Panc1 (cell line): ENCODE data around the gene FBXO22. TPM values are rescaled to one million over a fixed set of nuclear protein-coding genes. Genes with fewer than 3 reads are reported as not detected.

ENCODE experiments used
- ATAC-seq: fragments of 200-7000 bp; cut with Tn5 transposase; 2 replicates; pipeline ENCODE4 v1.9.1; 2020; ENCODE audit warnings: mild to moderate bottlenecking, moderate library complexity
- BruUV-seq: library from RNA; stranded (reverse); fragments of 400-500 nt; replicated peaks from 2 replicates; lab custom pipeline; 2021; lab: Mats Ljungman, UMichigan
- CTCF ChIA-PET: fragments of 300-600 bp; sonication (Branson Sonifier 250); formaldehyde crosslinking; loops from one replicate; lab custom pipeline; 2022; ENCODE audit warnings: antibody characterized with exemption; lab: Charles Lee
- POLR2A ChIA-PET: fragments of 300-600 bp; sonication (Branson Sonifier 250); formaldehyde crosslinking; loops from one replicate; lab custom pipeline; 2022; ENCODE audit warnings: antibody characterized with exemption; lab: Charles Lee
- DNase-seq: peaks from one replicate; pipeline ENCODE4 v3.0.0-alpha.2; 2010; ENCODE audit warnings: low read depth, low spot score
- H3K27ac ChIP-seq: 2 replicates; pipeline ENCODE4 v1.5.1; 2011; ENCODE audit warnings: mild to moderate bottlenecking, low read length, inconsistent platforms
- H3K27me3 ChIP-seq: fragments of 200-500 bp; sonication (Bioruptor generic); 2 replicates; pipeline ENCODE4 v1.6.0; 2014; ENCODE audit warnings: low read length, inconsistent platforms; ENCODE audit not compliant: control insufficient read depth, insufficient read depth
- H3K36me3 ChIP-seq: fragments of 200-500 bp; sonication (Bioruptor generic); 2 replicates; pipeline ENCODE4 v1.5.1; 2014; ENCODE audit warnings: inconsistent platforms, mild to moderate bottlenecking, low read length, moderate library complexity; ENCODE audit not compliant: control insufficient read depth, insufficient read depth
- H3K4me1 ChIP-seq: 2 replicates; pipeline ENCODE4 v1.5.1; 2011; ENCODE audit warnings: inconsistent platforms, mild to moderate bottlenecking, low read length, moderate library complexity; ENCODE audit not compliant: control insufficient read depth, insufficient read depth
- H3K4me3 ChIP-seq, 2 experiments: 2 replicates each; pipeline ENCODE4 v1.5.1; 2011 to 2012; ENCODE audit warnings: low read depth in 2 of 2, low read length in 2 of 2, mild to moderate bottlenecking in 2 of 2, inconsistent platforms in 1 of 2, moderate library complexity in 1 of 2
- H3K9me3 ChIP-seq: fragments of 200-500 bp; sonication (Bioruptor generic); 2 replicates; pipeline ENCODE4 v1.5.1; 2014; ENCODE audit warnings: low read depth, mild to moderate bottlenecking, inconsistent platforms, low read length, moderate library complexity; ENCODE audit not compliant: control insufficient read depth, insufficient read depth
- POLR2AphosphoS5 ChIP-seq: IDR thresholded peaks from 2 replicates; pipeline ENCODE4 v1.6.1; 2012; ENCODE audit warnings: mild to moderate bottlenecking, low read depth, low read length, moderate library complexity
- SIN3A ChIP-seq: IDR thresholded peaks from 2 replicates; pipeline ENCODE4 v1.6.1; 2012; ENCODE audit warnings: low read depth, mild to moderate bottlenecking, low read length, moderate library complexity, borderline replicate concordance; ENCODE audit not compliant: insufficient read depth
- TCF7L2 ChIP-seq: IDR thresholded peaks from 2 replicates; pipeline ENCODE4 v1.6.1; 2011; ENCODE audit warnings: mild to moderate bottlenecking, low read depth, low read length, inconsistent platforms
- in situ Hi-C: cut with HindIII; loops from 2 replicates; pipeline ENCODE4 v1.10.0; 2016; ENCODE audit warnings: low sequenced_read_pairs, low pct_unique_long_range_greater_than_20kb
- intact Hi-C: fragments of 100-400 bp; cut with micrococcal nuclease; formaldehyde crosslinking; loops from one replicate; pipeline ENCODE4 v1.10.0; 2022; ENCODE audit not compliant: unreplicated experiment
- total RNA-seq: library from RNA; stranded (reverse); gene quantifications from one replicate; pipeline ENCODE4 v1.2.1, GENCODE V29; 2021; ENCODE audit not compliant: unreplicated experiment
- TF ChIP-seq, protein P1 (sequence below), 2 experiments: IDR thresholded peaks; 2 replicates each; pipeline ENCODE4 v1.6.1; 2011 to 2012; ENCODE audit warnings: low read depth in 2 of 2, control low read depth in 1 of 2, low read length in 1 of 2, mild to moderate bottlenecking in 1 of 2, moderate library complexity in 1 of 2; ENCODE audit not compliant: insufficient read depth in 1 of 2
- TF ChIP-seq, protein P2 (sequence below): fragments of 450-650 bp; IDR thresholded peaks from 2 replicates; pipeline ENCODE4 v1.5.1; 2017; ENCODE audit warnings: mild to moderate bottlenecking

FBXO22 gene
- total RNA-seq, 1 experiment from 2014 or later, result 65.9 TPM

DNA sequence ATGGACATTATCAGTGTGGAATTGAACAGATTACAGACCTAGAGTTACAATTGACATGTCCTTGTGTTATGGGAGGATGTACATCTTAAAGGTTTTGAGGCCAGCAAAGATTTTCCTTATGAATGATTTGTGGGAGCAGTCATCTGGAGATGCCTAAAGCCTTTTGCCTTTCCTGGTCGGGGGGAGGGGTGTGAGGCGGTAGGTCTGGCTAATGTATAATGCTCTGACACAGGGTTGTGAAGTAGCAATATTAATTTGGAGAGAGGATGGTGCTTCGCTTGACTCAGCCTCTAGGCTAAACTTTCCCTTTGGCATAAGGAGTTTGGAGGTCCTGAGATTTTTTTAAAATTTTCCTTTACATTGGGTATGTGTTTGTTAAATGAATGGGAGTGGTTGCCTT, 23.3 kb downstream of the FBXO22 start:
- no peaks in the 10 kb centered on the region for H3K27me3 ChIP-seq
- intact Hi-C loops (loop anchor here (10.0 kb wide), 1 partner anchor 112 kb away; no protein-coding TSS in a partner anchor), in situ Hi-C loops (no loop called here)
- H3K36me3 ChIP-seq, result peaks cover 22% of the 10 kb centered on the region
- H3K9me3 ChIP-seq, result no peaks in the 10 kb centered on the region
- DNase-seq (no peak), ATAC-seq (no peak)
- POLR2A ChIA-PET, result interaction anchor here (0.6 kb wide), 1 partner anchor 37 kb away, joined by 5 read pairs; no protein-coding TSS in a partner anchor
- TF ChIP-seq, protein P1, sequence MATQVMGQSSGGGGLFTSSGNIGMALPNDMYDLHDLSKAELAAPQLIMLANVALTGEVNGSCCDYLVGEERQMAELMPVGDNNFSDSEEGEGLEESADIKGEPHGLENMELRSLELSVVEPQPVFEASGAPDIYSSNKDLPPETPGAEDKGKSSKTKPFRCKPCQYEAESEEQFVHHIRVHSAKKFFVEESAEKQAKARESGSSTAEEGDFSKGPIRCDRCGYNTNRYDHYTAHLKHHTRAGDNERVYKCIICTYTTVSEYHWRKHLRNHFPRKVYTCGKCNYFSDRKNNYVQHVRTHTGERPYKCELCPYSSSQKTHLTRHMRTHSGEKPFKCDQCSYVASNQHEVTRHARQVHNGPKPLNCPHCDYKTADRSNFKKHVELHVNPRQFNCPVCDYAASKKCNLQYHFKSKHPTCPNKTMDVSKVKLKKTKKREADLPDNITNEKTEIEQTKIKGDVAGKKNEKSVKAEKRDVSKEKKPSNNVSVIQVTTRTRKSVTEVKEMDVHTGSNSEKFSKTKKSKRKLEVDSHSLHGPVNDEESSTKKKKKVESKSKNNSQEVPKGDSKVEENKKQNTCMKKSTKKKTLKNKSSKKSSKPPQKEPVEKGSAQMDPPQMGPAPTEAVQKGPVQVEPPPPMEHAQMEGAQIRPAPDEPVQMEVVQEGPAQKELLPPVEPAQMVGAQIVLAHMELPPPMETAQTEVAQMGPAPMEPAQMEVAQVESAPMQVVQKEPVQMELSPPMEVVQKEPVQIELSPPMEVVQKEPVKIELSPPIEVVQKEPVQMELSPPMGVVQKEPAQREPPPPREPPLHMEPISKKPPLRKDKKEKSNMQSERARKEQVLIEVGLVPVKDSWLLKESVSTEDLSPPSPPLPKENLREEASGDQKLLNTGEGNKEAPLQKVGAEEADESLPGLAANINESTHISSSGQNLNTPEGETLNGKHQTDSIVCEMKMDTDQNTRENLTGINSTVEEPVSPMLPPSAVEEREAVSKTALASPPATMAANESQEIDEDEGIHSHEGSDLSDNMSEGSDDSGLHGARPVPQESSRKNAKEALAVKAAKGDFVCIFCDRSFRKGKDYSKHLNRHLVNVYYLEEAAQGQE (IDR thresholded peaks at IDR 0.05; ENCODE audit: insufficient read depth in 1 of 2, low read depth in 2 of 2, low read length in 1 of 2), result no peak
- H3K4me3 ChIP-seq, result no peak overlapping the region
- no TSS peak for BruUV-seq
- H3K4me1 ChIP-seq, result no peaks in the 10 kb centered on the region
- CTCF ChIA-PET, result no interaction called here
- H3K27ac ChIP-seq, result no peak overlapping the region

DNA sequence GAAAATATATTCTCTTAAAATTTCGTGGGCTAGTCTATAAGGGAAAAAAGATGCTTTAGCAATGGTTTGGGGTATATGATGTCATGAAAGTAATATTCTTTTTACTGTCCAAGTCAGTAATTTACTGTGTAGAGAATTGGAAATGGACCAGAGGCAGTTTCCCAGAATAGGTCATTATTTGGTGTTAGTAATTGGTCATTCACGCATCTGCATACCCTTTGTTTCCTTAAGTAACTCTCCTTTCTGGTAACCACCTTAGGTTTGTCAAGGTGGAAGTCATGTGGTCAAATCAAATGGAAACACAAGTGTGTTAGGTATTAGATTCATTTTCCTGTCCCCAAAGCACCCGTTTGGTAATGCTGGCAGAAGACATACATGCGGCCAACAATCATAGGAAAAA, 23.9 kb downstream of the FBXO22 start:
- TF ChIP-seq TCF7L2 (no peak), POLR2AphosphoS5 (no peak), SIN3A (no peak)
- TF ChIP-seq, protein P2, sequence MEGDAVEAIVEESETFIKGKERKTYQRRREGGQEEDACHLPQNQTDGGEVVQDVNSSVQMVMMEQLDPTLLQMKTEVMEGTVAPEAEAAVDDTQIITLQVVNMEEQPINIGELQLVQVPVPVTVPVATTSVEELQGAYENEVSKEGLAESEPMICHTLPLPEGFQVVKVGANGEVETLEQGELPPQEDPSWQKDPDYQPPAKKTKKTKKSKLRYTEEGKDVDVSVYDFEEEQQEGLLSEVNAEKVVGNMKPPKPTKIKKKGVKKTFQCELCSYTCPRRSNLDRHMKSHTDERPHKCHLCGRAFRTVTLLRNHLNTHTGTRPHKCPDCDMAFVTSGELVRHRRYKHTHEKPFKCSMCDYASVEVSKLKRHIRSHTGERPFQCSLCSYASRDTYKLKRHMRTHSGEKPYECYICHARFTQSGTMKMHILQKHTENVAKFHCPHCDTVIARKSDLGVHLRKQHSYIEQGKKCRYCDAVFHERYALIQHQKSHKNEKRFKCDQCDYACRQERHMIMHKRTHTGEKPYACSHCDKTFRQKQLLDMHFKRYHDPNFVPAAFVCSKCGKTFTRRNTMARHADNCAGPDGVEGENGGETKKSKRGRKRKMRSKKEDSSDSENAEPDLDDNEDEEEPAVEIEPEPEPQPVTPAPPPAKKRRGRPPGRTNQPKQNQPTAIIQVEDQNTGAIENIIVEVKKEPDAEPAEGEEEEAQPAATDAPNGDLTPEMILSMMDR, result no peak
- TF ChIP-seq, protein P1 (IDR thresholded peaks at IDR 0.05; ENCODE audit: insufficient read depth in 1 of 2, low read depth in 2 of 2, low read length in 1 of 2), result no peak
- POLR2A ChIA-PET, result interaction anchor here (0.6 kb wide), 2 partner anchors 36 to 88 kb away, joined by 5 read pairs; no protein-coding TSS in a partner anchor
- Histone ChIP-seq H3K4me3 (no peak overlapping the region), H3K36me3 (peaks cover 23% of the 10 kb centered on the region), H3K9me3 (no peaks in the 10 kb centered on the region), H3K4me1 (no peaks in the 10 kb centered on the region), H3K27ac (no peak overlapping the region), H3K27me3 (no peaks in the 10 kb centered on the region)
- intact Hi-C loops, result loop anchor here (10.0 kb wide), 1 partner anchor 113 kb away; no protein-coding TSS in a partner anchor
- DNase-seq (no peak), ATAC-seq (no peak)
- CTCF ChIA-PET, result no interaction called here
- BruUV-seq, result no TSS peak
- in situ Hi-C loops, result no loop called here
